GM18858 (cell line): Measurements from ENCODE around the gene MIEN1.
"Not testable (repeated sequence)": the region's sequence is repeated elsewhere in the genome, so short reads cannot be mapped to it uniquely, and the experiment has no call there.

Source experiments
- ATAC-seq: cut with Tn5 transposase; IDR thresholded peaks from one replicate; pipeline ENCODE4 v1.9.1; 2021; ENCODE audit not compliant: unreplicated experiment

The MIEN1 gene

GRCh38 chr17:39742126-39742855 lies 12.0 kb upstream of the MIEN1 start:
- no peak for ATAC-seq

GRCh38 chr17:39740357-39741111 lies 10.2 kb upstream of the MIEN1 start:
- no peak for ATAC-seq

GRCh38 chr17:39739885-39740356 lies 9.6 kb upstream of the MIEN1 start:
- ATAC-seq: no peak

GRCh38 chr17:39738983-39739884 lies 8.9 kb upstream of the MIEN1 start:
- ATAC-seq: no peak

- no peak for ATAC-seq
Measured at GRCh38 chr17:39738568-39738901, 8.2 kb upstream of the MIEN1 start.

GRCh38 chr17:39737760-39738567 lies 7.6 kb upstream of the MIEN1 start, which contains the start of gene GRB7:
Gene GRB7, plus strand, starts transcription at chr17:39737938. Its CDS starts 4,364 bp downstream, at chr17:39742302.
- ATAC-seq: no peak

- no peak for ATAC-seq
Measured at GRCh38 chr17:39737206-39737759, 7.0 kb upstream of the MIEN1 start.

- ATAC-seq: no peak
Measured at GRCh38 chr17:39736319-39737165, 6.2 kb upstream of the MIEN1 start.

- no peak for ATAC-seq
Measured at GRCh38 chr17:39735882-39736281, 5.5 kb upstream of the MIEN1 start.

GRCh38 chr17:39732586-39732985 lies 2.3 kb upstream of the MIEN1 start:
- no peak for ATAC-seq

- ATAC-seq: no peak
Measured at GRCh38 chr17:39729280-39729851, 966 bp downstream of the MIEN1 start.

- no peak for ATAC-seq
Measured at GRCh38 chr17:39727556-39727955, 2.8 kb downstream of the MIEN1 start.

- ATAC-seq: no peak
Measured at GRCh38 chr17:39726617-39727016, 3.7 kb downstream of the MIEN1 start.

- ATAC-seq: not testable (repeated sequence)
Measured at GRCh38 chr17:39725923-39726322, 4.4 kb downstream of the MIEN1 start.

GRCh38 chr17:39724731-39725130 lies 5.6 kb downstream of the MIEN1 start:
- ATAC-seq: no peak

GRCh38 chr17:39722965-39723848 lies 7.1 kb downstream of the MIEN1 start:
- ATAC-seq: no peak

- no peak for ATAC-seq
Measured at GRCh38 chr17:39722104-39722503, 8.2 kb downstream of the MIEN1 start.
